ENCODE measurements around the gene SARDH. TPM values are rescaled to one million over a fixed set of nuclear protein-coding genes. Genes with fewer than 3 reads are reported as not detected.

The SARDH gene
- total and polyA plus RNA-seq, 2 of the 13 experiments (the other 11 are each of a cell fraction or from before 2014, with no cell fraction given): 11.6 to 34.9 TPM

DNA sequence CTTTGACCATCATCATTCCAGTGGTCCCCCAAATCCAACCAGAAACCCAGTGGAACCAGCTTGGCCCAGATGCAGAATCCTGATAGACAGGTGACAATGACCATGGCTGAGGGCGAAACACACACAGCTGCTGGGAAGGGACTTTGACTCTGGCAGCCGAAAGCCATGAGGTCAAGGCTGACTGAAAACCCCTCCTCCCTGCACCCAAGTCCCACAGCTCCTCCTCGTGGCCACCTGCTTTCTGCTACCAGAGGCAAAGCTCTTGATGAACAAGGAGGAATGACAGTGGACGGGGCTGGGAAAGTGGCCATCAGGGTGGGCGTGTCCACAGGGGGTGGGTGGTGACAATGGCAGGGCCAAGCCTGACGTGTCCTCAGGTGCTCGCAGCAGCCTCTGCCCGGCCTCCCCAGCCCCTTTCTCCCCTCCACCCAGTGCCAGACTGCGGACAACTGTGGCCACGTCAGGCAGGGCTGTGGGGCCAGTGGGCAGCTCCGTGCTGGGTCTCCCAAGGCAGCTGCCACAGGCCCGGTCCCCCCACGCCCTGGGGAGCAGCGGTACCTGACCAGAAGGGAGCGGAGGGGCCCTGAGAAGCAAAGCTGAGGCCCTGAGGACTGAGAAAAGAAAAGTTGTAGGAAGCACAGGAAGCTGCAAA, 30.8 kb upstream of the SARDH start (continued):
- TF ChIP-seq, protein P1, sequence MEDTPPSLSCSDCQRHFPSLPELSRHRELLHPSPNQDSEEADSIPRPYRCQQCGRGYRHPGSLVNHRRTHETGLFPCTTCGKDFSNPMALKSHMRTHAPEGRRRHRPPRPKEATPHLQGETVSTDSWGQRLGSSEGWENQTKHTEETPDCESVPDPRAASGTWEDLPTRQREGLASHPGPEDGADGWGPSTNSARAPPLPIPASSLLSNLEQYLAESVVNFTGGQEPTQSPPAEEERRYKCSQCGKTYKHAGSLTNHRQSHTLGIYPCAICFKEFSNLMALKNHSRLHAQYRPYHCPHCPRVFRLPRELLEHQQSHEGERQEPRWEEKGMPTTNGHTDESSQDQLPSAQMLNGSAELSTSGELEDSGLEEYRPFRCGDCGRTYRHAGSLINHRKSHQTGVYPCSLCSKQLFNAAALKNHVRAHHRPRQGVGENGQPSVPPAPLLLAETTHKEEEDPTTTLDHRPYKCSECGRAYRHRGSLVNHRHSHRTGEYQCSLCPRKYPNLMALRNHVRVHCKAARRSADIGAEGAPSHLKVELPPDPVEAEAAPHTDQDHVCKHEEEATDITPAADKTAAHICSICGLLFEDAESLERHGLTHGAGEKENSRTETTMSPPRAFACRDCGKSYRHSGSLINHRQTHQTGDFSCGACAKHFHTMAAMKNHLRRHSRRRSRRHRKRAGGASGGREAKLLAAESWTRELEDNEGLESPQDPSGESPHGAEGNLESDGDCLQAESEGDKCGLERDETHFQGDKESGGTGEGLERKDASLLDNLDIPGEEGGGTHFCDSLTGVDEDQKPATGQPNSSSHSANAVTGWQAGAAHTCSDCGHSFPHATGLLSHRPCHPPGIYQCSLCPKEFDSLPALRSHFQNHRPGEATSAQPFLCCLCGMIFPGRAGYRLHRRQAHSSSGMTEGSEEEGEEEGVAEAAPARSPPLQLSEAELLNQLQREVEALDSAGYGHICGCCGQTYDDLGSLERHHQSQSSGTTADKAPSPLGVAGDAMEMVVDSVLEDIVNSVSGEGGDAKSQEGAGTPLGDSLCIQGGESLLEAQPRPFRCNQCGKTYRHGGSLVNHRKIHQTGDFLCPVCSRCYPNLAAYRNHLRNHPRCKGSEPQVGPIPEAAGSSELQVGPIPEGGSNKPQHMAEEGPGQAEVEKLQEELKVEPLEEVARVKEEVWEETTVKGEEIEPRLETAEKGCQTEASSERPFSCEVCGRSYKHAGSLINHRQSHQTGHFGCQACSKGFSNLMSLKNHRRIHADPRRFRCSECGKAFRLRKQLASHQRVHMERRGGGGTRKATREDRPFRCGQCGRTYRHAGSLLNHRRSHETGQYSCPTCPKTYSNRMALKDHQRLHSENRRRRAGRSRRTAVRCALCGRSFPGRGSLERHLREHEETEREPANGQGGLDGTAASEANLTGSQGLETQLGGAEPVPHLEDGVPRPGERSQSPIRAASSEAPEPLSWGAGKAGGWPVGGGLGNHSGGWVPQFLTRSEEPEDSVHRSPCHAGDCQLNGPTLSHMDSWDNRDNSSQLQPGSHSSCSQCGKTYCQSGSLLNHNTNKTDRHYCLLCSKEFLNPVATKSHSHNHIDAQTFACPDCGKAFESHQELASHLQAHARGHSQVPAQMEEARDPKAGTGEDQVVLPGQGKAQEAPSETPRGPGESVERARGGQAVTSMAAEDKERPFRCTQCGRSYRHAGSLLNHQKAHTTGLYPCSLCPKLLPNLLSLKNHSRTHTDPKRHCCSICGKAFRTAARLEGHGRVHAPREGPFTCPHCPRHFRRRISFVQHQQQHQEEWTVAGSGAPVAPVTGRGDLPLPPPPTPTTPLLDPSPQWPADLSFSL (CRISPR knock-in tag; IDR thresholded peaks at IDR 0.05): no peak
- no peak for TF ChIP-seq THYN1 (CRISPR knock-in tag; IDR thresholded peaks at IDR 0.05; ENCODE audit: borderline replicate concordance, low read depth)
- TF ChIP-seq SCMH1 (CRISPR knock-in tag; IDR thresholded peaks at IDR 0.05; ENCODE audit: borderline replicate concordance): no peak
- TF ChIP-seq EZH2 (conservative IDR thresholded peaks at IDR 0.05; ENCODE audit: low read depth, low read length): no peak
- TF ChIP-seq KAT2B (IDR thresholded peaks at IDR 0.05; ENCODE audit: borderline replicate concordance, low read depth, low read length): no peak
- TF ChIP-seq SMARCC2 (IDR thresholded peaks at IDR 0.05): no peak
- no peak for TF ChIP-seq ZEB1 (IDR thresholded peaks at IDR 0.05; ENCODE audit: insufficient replicate concordance, low read depth)
- TF ChIP-seq ZNF703 (CRISPR knock-in tag; IDR thresholded peaks at IDR 0.05; ENCODE audit: borderline replicate concordance): no peak
- TF ChIP-seq ZNF274 (CRISPR knock-in tag; IDR thresholded peaks at IDR 0.05): no peak
- TF ChIP-seq, protein P2, sequence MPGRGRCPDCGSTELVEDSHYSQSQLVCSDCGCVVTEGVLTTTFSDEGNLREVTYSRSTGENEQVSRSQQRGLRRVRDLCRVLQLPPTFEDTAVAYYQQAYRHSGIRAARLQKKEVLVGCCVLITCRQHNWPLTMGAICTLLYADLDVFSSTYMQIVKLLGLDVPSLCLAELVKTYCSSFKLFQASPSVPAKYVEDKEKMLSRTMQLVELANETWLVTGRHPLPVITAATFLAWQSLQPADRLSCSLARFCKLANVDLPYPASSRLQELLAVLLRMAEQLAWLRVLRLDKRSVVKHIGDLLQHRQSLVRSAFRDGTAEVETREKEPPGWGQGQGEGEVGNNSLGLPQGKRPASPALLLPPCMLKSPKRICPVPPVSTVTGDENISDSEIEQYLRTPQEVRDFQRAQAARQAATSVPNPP (CRISPR knock-in tag; IDR thresholded peaks at IDR 0.05): no peak
- TF ChIP-seq PTBP1 (IDR thresholded peaks at IDR 0.05; ENCODE audit: low read depth, low read length, poor library complexity, severe bottlenecking): no peak
- no peak for TF ChIP-seq SP140L (CRISPR knock-in tag; IDR thresholded peaks at IDR 0.05; ENCODE audit: borderline replicate concordance)
- peak; percentile 79; the same call in 1 of the 2 replicates for TF ChIP-seq TBX2 (CRISPR knock-in tag; IDR thresholded peaks at IDR 0.05; ENCODE audit: borderline replicate concordance)
- TF ChIP-seq ZBTB20 (CRISPR knock-in tag; IDR thresholded peaks at IDR 0.05; ENCODE audit: borderline replicate concordance, low read depth): peak; percentile 69; the same call in 1 of the 2 replicates
- TF ChIP-seq NFIC (IDR thresholded peaks at IDR 0.05; ENCODE audit: low read length): no peak
- TF ChIP-seq, protein P3, sequence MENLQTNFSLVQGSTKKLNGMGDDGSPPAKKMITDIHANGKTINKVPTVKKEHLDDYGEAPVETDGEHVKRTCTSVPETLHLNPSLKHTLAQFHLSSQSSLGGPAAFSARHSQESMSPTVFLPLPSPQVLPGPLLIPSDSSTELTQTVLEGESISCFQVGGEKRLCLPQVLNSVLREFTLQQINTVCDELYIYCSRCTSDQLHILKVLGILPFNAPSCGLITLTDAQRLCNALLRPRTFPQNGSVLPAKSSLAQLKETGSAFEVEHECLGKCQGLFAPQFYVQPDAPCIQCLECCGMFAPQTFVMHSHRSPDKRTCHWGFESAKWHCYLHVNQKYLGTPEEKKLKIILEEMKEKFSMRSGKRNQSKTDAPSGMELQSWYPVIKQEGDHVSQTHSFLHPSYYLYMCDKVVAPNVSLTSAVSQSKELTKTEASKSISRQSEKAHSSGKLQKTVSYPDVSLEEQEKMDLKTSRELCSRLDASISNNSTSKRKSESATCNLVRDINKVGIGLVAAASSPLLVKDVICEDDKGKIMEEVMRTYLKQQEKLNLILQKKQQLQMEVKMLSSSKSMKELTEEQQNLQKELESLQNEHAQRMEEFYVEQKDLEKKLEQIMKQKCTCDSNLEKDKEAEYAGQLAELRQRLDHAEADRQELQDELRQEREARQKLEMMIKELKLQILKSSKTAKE (CRISPR knock-in tag; IDR thresholded peaks at IDR 0.05; ENCODE audit: borderline replicate concordance): peak; percentile 88
- no peak for TF ChIP-seq MTA3 (CRISPR knock-in tag; IDR thresholded peaks at IDR 0.05)
- TF ChIP-seq PITX1 (CRISPR knock-in tag; IDR thresholded peaks at IDR 0.05): peak; percentile 95
